ENCODE results near the gene EPN2. TPM values are rescaled to one million over a fixed set of nuclear protein-coding genes. Genes with fewer than 3 reads are reported as not detected.

EPN2 gene
- total RNA-seq, 2 experiments from 2014 or later, result 11.9 to 12.3 TPM

GRCh38 chr17:19315104-19315503 is 77.9 kb downstream of the EPN2 start:
- no peak overlapping the region for H3K4me3 ChIP-seq (ENCODE audit: low read length)
- DNase-seq, result no peak
- no peak overlapping the region for H3K27ac ChIP-seq (ENCODE audit: low read depth in 1 of 2, low read length in 2 of 2)
- intact Hi-C loops (cut with DNase I, micrococcal nuclease), result no loop called here
- H3K27ac Mint-ChIP-seq, result no peak overlapping the region
- peaks cover 6 to 9% of the 10 kb centered on the region in 2 experiments for H3K27me3 ChIP-seq (ENCODE audit: control insufficient read depth in 1 of 2, insufficient read depth in 2 of 2, low read length in 2 of 2)
- peaks cover 19% of the 10 kb centered on the region for H3K27me3 Mint-ChIP-seq
- H3K4me3 Mint-ChIP-seq, result no peak overlapping the region
- POLR2A ChIA-PET, result no interaction called here
- TF ChIP-seq CTCF (IDR thresholded peaks at IDR 0.05), result no peak
- no peaks in the 10 kb centered on the region for H3K9me3 Mint-ChIP-seq
- no peaks in the 10 kb centered on the region for H3K4me1 ChIP-seq (ENCODE audit: insufficient read depth, low read length)
- ATAC-seq (ENCODE audit: poor library complexity), result no peak
- CTCF ChIA-PET, result no interaction called here
- H3K36me3 ChIP-seq (ENCODE audit: insufficient read depth, low read length), result no peaks in the 10 kb centered on the region
- no peaks in the 10 kb centered on the region for H3K9me3 ChIP-seq (ENCODE audit: control insufficient read depth in 1 of 2, insufficient read depth in 1 of 2, low read length in 2 of 2)
- peaks cover 4% of the 10 kb centered on the region for H3K36me3 Mint-ChIP-seq (ENCODE audit: low read depth)
- H3K4me1 Mint-ChIP-seq (ENCODE audit: low read depth), result no peaks in the 10 kb centered on the region

- H3K4me1 Mint-ChIP-seq (ENCODE audit: low read depth), result no peaks in the 10 kb centered on the region
- ChIA-PET POLR2A (no interaction called here), CTCF (no interaction called here)
- peaks cover under 1 to 9% of the 10 kb centered on the region in 2 experiments for H3K27me3 ChIP-seq (ENCODE audit: control insufficient read depth in 1 of 2, insufficient read depth in 2 of 2, low read length in 2 of 2)
- H3K36me3 ChIP-seq (ENCODE audit: insufficient read depth, low read length), result no peaks in the 10 kb centered on the region
- TF ChIP-seq CTCF (IDR thresholded peaks at IDR 0.05), result no peak
- H3K9me3 ChIP-seq (ENCODE audit: control insufficient read depth in 1 of 2, insufficient read depth in 1 of 2, low read length in 2 of 2), result no peaks in the 10 kb centered on the region
- H3K27ac ChIP-seq (ENCODE audit: low read depth in 1 of 2, low read length in 2 of 2), result no peak overlapping the region
- ATAC-seq (ENCODE audit: poor library complexity) (no peak), DNase-seq (no peak)
- intact Hi-C loops (cut with DNase I, micrococcal nuclease), result no loop called here
- no peaks in the 10 kb centered on the region for H3K9me3 Mint-ChIP-seq
- peaks cover 20% of the 10 kb centered on the region for H3K27me3 Mint-ChIP-seq
- no peak overlapping the region for H3K4me3 ChIP-seq (ENCODE audit: low read length)
- H3K4me3 Mint-ChIP-seq, result no peak overlapping the region
- no peak overlapping the region for H3K27ac Mint-ChIP-seq
- H3K4me1 ChIP-seq (ENCODE audit: insufficient read depth, low read length), result no peaks in the 10 kb centered on the region
- H3K36me3 Mint-ChIP-seq (ENCODE audit: low read depth), result peaks cover 4% of the 10 kb centered on the region
These were observed 79.7 kb downstream of the EPN2 start for GRCh38 chr17:19316761-19317358.

- ATAC-seq (ENCODE audit: poor library complexity) (no peak), DNase-seq (no peak)
- H3K36me3 ChIP-seq (ENCODE audit: insufficient read depth, low read length), result no peaks in the 10 kb centered on the region
- intact Hi-C loops (cut with DNase I, micrococcal nuclease), result no loop called here
- H3K4me1 ChIP-seq (ENCODE audit: insufficient read depth, low read length), result no peaks in the 10 kb centered on the region
- H3K9me3 Mint-ChIP-seq, result no peaks in the 10 kb centered on the region
- POLR2A ChIA-PET, result no interaction called here
- H3K27ac Mint-ChIP-seq, result no peak overlapping the region
- TF ChIP-seq CTCF (IDR thresholded peaks at IDR 0.05), result no peak
- H3K4me3 Mint-ChIP-seq, result no peak overlapping the region
- CTCF ChIA-PET, result no interaction called here
- peaks cover 0 to 7% of the 10 kb centered on the region in 2 experiments for H3K27me3 ChIP-seq (ENCODE audit: control insufficient read depth in 1 of 2, insufficient read depth in 2 of 2, low read length in 2 of 2)
- H3K27me3 Mint-ChIP-seq, result peaks cover 20% of the 10 kb centered on the region
- peaks cover 4% of the 10 kb centered on the region for H3K36me3 Mint-ChIP-seq (ENCODE audit: low read depth)
- no peak overlapping the region for H3K27ac ChIP-seq (ENCODE audit: low read depth in 1 of 2, low read length in 2 of 2)
- H3K4me3 ChIP-seq (ENCODE audit: low read length), result no peak overlapping the region
- H3K4me1 Mint-ChIP-seq (ENCODE audit: low read depth), result no peaks in the 10 kb centered on the region
- no peaks in the 10 kb centered on the region for H3K9me3 ChIP-seq (ENCODE audit: control insufficient read depth in 1 of 2, insufficient read depth in 1 of 2, low read length in 2 of 2)
These were observed 80.4 kb downstream of the EPN2 start for GRCh38 chr17:19317359-19318095.
